ENCODE data around the gene EPX.

EPX gene

GRCh38 chr17:58229881-58230280 is 37.4 kb downstream of the EPX start:
- DNase-seq = no peak

GRCh38 chr17:58231641-58232040 is 39.1 kb downstream of the EPX start:
- DNase-seq = no peak

DNA sequence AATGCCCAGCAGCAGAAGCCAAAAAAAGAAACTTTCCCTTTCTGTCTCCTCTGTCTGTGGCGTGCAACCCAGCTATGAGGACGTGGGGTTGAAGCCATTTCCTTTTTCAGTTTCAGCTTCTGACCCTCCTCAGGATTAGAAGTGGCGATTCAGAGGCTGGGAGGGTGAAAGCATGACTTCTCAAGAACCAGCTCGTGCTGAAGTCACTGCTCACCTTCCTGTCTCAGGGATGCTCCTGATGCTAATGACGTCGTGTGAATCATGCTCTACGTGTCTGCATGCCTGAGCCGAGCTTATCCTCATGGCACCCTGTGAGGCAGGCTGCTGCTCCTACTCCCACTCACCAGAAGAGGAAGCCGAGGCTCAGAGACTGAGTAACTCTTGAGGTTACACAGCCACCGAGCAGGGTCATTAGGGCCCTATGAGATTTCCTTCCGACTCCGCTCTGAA is 40.2 kb downstream of the EPX start:
- peak; percentile 98 for DNase-seq

- no peak for DNase-seq
These were observed 41.0 kb downstream of the EPX start for GRCh38 chr17:58233543-58233942.

DNA sequence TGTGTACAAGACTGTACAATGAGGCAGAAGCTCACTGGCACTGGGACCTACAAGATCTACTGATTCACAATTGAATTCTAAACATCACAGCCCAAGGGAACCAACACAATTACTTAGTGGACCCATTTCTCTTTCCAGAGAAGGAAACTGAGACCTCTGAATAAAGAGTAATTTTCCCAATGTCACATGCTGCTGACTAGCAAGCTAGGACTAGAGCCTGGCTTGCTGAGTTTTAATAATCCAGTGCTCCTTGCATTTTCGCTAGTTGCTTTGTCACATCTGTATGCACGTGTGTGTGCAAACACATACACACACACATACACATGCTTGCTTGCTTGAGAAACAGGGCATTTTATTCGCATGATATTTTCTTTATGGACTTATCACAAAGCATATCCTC is 42.0 kb downstream of the EPX start:
- DNase-seq = no peak

GRCh38 chr17:58235821-58236220 is 43.3 kb downstream of the EPX start:
- no peak for DNase-seq

GRCh38 chr17:58236394-58236793 is 43.9 kb downstream of the EPX start:
- no peak for DNase-seq

- DNase-seq = no peak
These were observed 45.7 kb downstream of the EPX start, which contains the start of gene LPO for GRCh38 chr17:58238147-58238634. Gene LPO (plus strand): TSS chr17:58238584. CDS start chr17:58242980, 4,396 bp downstream.

- DNase-seq = no peak
These were observed 47.5 kb downstream of the EPX start for GRCh38 chr17:58239987-58240386.

DNA sequence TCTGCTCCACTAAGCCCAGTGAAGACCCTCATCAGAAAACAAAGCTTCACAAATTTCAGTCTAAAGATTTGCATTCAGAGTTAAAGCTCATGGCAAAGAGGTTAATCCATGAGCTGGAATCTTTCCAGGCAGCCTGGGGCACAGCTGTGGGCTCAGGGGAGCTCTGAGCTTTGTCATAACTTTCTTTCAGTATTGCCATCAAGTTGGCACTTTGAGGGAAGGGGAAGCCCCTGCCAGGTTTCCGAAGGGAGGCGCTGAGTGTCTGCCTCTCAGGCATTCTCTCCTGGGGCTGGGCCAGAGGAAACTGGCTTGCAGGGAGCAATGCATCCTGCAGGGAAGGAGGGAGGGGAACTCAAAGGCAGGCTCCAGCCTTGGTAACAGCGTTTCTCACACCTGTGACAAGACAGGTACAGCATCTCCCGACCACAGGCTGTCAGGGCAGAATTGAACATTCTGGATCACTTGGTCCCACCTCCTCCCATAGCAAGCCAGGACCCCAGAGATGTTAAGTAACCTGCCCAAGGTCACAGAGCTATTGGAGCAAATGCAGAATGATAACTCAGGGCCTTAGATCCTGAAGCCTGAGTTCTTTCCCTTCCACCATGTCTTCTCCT is 49.8 kb downstream of the EPX start:
- peak; percentile 28 for DNase-seq

- no peak for DNase-seq
These were observed 52.4 kb downstream of the EPX start for GRCh38 chr17:58244963-58245362.

GRCh38 chr17:58245428-58246103 is 53.0 kb downstream of the EPX start:
- DNase-seq = no peak

DNA sequence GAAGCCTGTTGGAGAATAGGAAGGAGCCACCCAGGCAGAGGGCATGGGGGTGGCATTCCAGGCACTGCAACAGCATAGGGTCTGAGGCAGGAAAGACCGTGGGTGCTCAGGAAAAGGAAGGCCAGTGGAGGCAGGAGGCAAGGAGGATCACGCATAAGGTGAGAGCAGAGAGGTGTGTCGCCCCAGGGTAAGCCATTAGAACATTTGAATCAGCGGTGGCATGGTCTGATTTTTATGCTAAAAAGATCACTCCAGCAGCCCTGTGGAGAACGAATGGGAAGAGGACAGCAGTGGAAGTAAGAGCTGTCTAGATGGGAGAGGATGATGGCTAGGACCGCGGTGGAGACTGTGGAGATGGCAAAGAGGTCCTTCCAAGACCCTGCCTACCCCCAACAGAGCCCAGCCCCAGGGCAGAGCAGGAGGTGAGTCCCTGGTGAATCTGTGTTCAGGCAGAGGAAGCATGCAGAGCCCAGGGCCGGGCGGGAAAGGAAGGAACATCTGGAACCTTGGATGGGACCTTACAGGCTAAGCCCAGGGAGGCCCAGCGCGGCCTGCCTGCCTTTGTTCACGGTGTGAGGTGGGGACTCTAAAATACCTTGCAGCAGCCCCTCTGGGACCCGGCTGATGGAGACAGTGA is 53.7 kb downstream of the EPX start:
- no peak for DNase-seq

DNA sequence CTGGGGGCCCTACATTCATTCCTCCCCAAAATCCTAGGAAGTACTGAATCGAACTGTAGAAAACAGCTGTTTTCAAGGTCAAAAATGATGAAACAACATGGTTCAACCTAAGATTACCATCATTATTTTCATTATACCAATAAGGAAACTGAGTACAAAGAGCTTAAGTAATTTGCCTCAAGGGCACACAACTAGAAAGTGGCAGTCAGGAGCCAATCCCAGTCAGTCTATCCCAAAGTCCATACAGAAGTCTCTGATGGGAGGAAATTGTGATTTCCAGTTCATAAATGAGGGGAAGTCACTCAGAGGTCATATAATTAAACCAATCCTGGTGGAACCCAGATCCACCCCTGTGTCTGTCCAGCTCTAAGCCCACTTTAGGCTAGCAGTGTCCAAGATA is 54.3 kb downstream of the EPX start:
- DNase-seq = no peak

- DNase-seq = no peak
These were observed 55.2 kb downstream of the EPX start for GRCh38 chr17:58247511-58248363.

- no peak for DNase-seq
These were observed 56.4 kb downstream of the EPX start for GRCh38 chr17:58248955-58249269.

DNA sequence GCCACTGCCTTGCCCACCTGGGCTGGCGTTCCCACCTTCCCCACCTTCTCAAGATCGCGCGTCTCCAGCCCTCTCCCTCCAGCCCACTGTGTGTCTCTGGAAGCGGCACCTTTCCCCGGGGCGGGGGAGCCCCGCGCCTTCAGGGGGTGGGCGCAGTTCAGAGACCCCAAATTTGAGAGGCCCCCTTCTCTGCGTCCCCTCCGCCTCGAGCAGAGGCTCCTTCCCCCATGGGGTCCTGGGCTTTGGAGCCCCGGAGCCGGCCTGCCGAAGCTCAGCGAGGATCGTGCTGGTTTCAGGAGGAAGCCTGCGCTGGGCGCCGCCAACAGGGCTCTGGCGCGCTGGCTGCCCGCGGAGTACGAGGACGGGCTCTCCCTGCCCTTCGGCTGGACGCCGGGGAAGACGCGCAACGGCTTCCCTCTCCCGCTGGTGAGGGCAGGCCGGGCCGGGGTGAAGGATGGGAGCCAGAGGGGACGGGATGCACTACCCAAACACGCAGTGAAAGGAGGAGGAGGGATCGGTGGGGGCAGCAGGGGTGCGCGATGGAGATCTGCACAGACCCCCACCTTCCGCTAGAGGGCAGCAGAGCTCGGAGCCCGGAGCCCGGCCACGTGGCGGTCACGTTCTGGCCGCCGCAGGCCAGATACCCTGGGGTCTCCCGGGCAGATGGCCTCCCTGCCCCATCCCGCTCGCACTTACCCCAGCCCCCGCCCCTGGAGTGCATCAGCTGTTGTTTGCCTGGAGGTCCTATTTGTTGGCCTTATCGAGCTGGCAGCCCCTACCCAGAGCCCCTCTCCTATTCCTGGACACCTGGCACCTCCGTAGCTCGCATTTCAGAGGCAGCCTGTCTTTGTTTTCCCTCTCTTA is 57.0 kb downstream of the EPX start:
- peak; percentile 31 for DNase-seq

GRCh38 chr17:58250344-58251011 is 58.0 kb downstream of the EPX start:
- no peak for DNase-seq

DNA sequence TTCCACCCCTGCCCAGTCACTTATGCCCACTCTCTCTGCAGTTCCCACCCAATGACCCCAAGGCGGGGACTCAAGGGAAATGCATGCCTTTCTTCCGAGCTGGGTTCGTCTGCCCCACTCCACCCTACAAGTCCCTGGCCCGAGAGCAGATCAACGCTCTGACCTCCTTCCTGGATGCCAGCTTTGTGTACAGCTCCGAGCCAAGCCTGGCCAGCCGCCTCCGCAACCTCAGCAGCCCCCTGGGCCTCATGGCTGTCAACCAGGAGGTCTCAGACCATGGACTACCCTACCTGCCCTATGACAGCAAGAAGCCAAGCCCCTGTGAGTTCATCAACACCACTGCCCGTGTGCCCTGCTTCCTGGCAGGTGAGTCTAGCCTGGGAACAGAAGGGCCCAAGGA is 59.6 kb downstream of the EPX start:
- no peak for DNase-seq

DNA sequence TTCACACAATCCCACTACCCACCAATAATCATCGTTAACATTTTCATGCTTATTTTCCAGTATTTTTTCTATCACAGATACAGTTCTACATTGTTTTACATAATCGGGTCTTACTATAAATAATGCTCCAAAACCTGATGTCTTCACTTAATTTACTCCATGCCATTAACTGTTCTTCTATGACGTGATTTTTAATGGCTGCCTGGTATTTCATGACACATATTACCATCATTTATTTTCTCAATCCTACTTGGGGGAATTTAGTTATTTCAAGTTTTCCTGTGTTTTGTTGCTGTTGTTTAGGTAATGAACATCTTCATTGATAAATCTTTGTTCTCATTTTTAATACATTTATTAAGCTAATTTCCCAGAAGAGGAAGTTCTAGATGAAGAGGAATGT is 60.6 kb downstream of the EPX start:
- no peak for DNase-seq
